SH-SY5Y (cell line): Measurements from ENCODE around the gene PEX12.

Experiments used
- GATA2 ChIP-seq: IDR thresholded peaks from 2 replicates; pipeline ENCODE4 v1.6.1; 2011; ENCODE audit warnings: mild to moderate bottlenecking, low read depth, low read length
- GATA3 ChIP-seq: IDR thresholded peaks from 2 replicates; pipeline ENCODE4 v1.6.1; 2011; ENCODE audit warnings: low read depth, mild to moderate bottlenecking, low read length, moderate library complexity

DNA sequence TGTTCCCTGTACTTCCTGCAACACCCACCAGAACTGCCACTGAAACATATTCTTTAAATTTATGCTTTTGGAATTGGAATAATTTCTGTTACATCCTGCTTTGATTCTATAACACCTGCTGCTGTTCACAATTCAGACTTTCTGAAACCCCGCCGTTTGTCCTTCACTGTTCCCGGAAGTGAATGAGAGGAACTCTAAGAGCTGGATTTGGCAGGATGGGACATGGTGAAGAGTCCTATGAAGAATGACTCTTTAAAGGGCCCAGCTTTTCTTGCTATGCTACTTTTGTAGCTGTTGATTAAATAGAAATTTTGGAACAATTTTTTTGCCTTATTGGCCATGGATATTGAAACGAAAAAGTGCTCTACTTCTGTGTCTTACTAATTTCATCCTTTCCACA is 17.7 kb upstream of the PEX12 start:
- TF ChIP-seq GATA2: no peak
- no peak for TF ChIP-seq GATA3
